Measurements from ENCODE around the gene ARHGAP26.

DNA sequence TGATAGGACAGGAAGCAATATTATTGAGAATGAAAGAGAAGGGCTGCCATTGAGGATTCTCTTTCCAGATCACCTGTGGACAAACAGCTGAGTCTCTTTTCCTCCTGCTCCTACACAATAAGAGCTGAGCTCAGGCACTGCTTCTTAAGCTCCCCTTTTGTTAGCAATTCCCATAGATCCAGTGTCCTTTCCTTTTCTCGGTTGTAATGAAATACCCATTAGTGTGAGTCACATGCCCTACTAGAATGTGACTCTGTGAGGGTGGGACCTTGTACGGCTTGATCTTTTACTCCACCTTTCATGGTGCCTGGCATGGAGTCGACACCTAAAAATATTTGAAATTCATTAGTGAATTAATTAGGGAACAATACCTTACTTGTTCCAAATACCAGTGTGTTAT lies 364.1 kb downstream of the ARHGAP26 start:
- no peak for TF ChIP-seq MAFK (IDR thresholded peaks at IDR 0.05; ENCODE audit: low read depth, low read length)
- TF ChIP-seq, protein P1, sequence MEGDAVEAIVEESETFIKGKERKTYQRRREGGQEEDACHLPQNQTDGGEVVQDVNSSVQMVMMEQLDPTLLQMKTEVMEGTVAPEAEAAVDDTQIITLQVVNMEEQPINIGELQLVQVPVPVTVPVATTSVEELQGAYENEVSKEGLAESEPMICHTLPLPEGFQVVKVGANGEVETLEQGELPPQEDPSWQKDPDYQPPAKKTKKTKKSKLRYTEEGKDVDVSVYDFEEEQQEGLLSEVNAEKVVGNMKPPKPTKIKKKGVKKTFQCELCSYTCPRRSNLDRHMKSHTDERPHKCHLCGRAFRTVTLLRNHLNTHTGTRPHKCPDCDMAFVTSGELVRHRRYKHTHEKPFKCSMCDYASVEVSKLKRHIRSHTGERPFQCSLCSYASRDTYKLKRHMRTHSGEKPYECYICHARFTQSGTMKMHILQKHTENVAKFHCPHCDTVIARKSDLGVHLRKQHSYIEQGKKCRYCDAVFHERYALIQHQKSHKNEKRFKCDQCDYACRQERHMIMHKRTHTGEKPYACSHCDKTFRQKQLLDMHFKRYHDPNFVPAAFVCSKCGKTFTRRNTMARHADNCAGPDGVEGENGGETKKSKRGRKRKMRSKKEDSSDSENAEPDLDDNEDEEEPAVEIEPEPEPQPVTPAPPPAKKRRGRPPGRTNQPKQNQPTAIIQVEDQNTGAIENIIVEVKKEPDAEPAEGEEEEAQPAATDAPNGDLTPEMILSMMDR (conservative IDR thresholded peaks at IDR 0.05; ENCODE audit: low read depth, low read length), result no peak
- no peak for TF ChIP-seq BHLHE40 (IDR thresholded peaks at IDR 0.05; ENCODE audit: low read depth, low read length)
- no peak for TF ChIP-seq RCOR1 (IDR thresholded peaks at IDR 0.05; ENCODE audit: insufficient replicate concordance, low read length)
- TF ChIP-seq POLR2A (IDR thresholded peaks at IDR 0.05; ENCODE audit: low read depth, low read length), result no peak
- no peak for TF ChIP-seq RAD21 (IDR thresholded peaks at IDR 0.05; ENCODE audit: low read length)
- no peak for TF ChIP-seq FOS (IDR thresholded peaks at IDR 0.05; ENCODE audit: low read depth, low read length)
- TF ChIP-seq CHD1 (IDR thresholded peaks at IDR 0.05; ENCODE audit: low read depth, low read length), result no peak
